GM20431 (cell line): ENCODE results near the gene HERC6.
"Not testable (repeated sequence)": the region's sequence is repeated elsewhere in the genome, so short reads cannot be mapped to it uniquely, and the experiment has no call there.

ENCODE experiments used
- in situ Hi-C: fragments of 300-500 bp; cut with MseI, MboI; formaldehyde crosslinking; loops from one replicate; pipeline ENCODE4 v1.15.0; 2020; ENCODE audit warnings: low sequenced_read_pairs; ENCODE audit not compliant: unreplicated experiment

The HERC6 gene

DNA sequence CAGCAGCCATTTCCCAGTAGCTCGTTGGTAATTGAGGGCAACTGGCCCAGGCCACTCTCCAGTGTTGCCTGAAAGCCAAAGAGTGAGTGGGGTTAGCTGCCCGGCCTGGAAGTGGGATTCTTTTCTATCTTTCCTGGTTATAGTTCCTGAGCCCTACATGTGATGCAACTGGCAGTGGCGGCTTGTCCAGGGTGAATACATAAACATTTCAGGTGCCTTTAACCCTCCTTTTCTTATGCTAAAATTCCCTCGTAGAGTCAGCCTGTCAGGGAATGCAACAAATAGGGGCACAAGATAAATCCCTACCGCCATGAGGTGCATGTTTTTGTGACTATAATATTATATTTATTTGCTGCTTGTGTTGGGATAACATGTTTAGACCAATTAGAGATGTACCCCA is 64.8 kb downstream of the HERC6 start:
- in situ Hi-C loops: no loop called here

DNA sequence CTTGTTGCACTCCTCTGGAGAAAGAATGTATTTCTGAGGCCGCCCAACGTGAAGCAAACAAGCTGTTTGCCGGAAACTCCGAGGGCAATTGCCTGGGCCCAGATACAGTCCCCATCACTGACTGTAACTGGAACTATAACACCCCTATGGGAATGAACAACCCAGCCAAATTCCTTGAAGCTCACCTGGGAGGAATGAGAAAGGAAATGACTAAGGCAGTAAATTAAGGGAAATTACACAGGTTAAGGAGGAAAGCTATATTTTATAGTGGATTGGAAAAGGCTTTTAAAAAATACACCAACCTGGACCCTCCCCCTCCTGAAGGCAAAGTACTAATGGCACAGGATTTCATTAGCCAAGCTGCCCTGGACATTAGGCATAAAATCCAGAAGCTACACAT is 66.6 kb downstream of the HERC6 start:
- in situ Hi-C loops: no loop called here

- in situ Hi-C loops: no loop called here
Measured at GRCh38 chr4:88446124-88446523, 67.5 kb downstream of the HERC6 start.

DNA sequence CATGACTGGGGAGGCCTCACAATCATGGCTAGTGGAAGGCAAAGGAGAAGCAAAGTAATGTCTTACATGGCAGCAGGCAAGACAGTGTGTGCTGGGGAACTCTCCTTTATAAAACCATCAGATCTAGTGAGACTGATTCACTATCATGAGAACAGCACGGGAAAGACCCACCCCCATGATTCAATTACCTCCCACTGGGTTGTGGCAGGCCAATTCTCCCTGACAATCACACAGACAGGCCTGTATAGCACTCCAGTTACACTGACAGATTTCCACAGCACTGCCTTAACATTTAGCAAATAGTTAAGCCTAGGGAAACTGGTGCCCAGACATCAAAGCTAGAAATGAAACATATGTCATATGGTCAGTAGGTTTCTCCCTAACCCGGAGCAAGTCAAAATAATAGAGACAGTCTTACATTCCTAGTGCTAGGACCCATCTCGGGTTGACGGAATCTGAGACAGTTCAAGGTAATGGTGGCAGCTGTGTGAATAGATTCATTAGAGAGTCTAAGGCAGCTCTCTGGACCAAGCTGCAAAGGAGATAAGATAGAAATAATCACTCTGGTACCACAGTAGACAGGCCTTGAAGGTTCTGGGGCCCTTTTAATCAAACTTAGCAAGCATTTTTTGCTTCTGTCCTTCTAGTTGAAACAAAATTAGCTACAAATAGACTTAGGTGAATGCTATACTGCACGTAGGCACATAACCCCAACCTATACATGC is 68.9 kb downstream of the HERC6 start:
- in situ Hi-C loops: no loop called here

DNA sequence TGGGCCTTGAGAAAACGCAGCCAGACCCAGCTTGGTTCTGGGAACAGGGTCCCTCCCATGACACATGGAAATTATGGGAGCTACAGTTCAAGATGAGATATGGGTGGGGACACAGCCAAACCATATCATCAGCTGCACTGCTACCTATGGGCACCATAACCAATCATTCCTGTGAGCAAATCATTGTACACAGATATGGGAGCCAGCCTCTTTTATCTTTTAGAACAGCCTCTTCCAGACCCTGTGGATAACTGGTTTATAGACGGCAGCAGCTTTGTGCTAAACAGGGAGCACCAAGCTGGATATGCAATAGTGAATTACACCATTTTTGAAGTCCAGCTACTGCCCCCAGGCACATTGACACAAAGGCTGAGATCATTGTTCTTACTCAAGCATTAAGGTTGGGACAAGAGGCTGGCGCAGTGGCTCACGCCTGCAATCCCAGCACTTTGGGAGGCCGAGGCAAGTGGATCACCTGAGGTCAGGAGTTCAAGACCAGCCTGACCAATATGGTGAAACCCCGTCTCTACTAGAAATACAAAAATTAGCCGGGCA is 69.6 kb downstream of the HERC6 start:
- in situ Hi-C loops: not testable (repeated sequence)

DNA sequence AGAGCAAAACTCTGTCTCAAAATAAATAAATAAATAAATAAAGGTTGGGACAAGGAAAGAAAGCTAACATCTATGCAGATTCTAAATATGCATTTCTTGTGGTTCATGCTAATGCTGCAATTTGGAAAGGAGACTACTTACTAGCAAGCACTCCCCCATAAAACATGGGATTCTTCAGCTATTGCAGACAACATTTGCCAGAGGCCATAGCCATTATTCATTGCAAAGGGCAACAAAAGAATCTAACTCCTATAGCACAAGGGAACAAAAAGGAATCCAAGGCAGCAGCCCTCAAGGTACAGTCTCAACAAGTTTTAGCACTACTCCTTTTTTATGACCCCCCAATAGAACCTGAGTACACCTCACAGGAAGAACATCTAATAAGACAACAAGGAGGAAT is 70.2 kb downstream of the HERC6 start:
- in situ Hi-C loops: no loop called here

- in situ Hi-C loops: no loop called here
Measured at GRCh38 chr4:88449290-88449689, 70.6 kb downstream of the HERC6 start.

GRCh38 chr4:88451205-88451604 is 72.6 kb downstream of the HERC6 start:
- in situ Hi-C loops: no loop called here

- in situ Hi-C loops: no loop called here
Measured at GRCh38 chr4:88452912-88453311, 74.3 kb downstream of the HERC6 start.

- in situ Hi-C loops: no loop called here
Measured at GRCh38 chr4:88456670-88457306, 78.1 kb downstream of the HERC6 start, which contains the start of gene HERC5. Gene HERC5 (plus strand): TSS chr4:88457119. CDS start chr4:88457270, 151 bp downstream.

- in situ Hi-C loops: no loop called here
Measured at GRCh38 chr4:88457307-88458103, 78.9 kb downstream of the HERC6 start.

- in situ Hi-C loops: no loop called here
Measured at GRCh38 chr4:88458104-88458740, 79.6 kb downstream of the HERC6 start.

- in situ Hi-C loops: no loop called here
Measured at GRCh38 chr4:88465653-88466192, 87.1 kb downstream of the HERC6 start.

DNA sequence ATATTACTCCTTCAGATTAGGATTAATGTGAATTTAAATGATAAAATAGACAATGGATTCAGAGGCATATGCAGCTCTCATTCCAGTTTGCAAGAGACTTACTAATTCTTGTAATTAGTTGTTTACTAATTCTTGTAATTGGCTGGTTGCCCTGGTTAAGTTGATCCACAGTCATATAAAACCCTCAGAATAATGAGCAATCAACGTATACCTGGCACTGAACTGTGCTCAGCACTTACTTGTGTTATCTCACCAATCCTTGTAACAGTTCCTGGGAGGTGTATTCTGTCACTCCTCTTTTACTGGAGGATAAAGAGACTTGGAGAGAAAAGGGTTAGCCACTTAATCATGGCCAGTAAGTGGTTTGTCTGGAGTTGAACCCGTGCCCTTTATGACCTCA is 88.7 kb downstream of the HERC6 start:
- in situ Hi-C loops: no loop called here

DNA sequence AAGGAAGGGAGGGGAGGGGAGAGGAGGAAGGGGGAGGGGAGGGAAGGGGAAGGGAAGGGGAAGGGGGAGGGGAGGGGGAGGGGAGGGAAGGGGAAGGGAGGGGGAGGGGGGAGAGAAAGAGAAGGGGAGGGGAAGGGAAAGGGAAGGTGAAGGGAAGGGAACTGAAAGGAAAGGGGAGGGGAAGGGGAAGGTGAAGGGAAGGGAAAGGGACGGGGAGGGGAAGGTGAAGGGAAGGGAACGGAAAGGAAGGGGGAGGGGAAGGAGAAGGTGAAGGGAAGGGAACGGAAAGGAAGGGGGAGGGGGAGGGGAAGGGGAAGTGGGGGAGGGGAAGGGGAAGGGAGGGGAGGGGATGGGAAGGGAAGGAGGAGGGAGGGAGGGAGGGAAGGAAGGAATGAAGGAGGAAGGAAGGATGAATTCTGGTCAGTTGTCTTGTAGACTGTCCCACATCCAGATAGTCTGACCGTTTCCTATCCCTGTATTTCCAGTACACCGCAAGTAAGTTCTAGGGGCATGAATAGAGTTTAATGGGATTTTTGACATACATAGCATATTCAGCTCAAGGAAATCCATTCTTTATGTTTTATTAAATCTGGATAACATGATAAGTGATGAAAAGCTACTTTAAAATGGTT is 98.7 kb downstream of the HERC6 start:
- in situ Hi-C loops: no loop called here

- in situ Hi-C loops: no loop called here
Measured at GRCh38 chr4:88478247-88478646, 99.6 kb downstream of the HERC6 start.

DNA sequence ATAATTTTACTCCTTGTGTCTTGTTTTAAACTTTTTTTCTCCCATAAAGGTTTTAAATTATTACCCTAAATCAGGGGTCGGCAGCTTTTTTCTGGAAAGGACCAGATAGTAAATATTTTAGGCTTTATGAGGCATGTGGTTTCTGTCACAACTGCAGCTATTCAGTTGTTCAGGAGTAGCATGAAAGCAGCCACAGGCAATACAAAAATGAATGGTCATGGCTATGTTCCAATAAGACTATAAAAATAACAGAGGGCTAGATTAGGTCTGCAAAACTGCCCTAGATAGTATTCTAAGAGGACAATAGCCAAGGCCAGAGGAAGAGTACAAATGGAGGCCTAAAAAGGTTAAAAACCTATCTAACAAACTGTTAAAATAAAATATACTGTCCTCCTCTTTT is 102.9 kb downstream of the HERC6 start:
- in situ Hi-C loops: no loop called here

GRCh38 chr4:88489100-88489761 is 110.6 kb downstream of the HERC6 start:
- in situ Hi-C loops: no loop called here
